HFFc6 (cell line): ENCODE results near the gene ADARB1. TPM values are rescaled to one million over a fixed set of nuclear protein-coding genes. Genes with fewer than 3 reads are reported as not detected.

Source experiments
- DNase-seq: peaks from one replicate; pipeline ENCODE4 v3.0.0-alpha.2; 2018
- H3K27ac Mint-ChIP-seq: 2 replicates; pipeline ENCODE4 v1.8.0; 2020; ENCODE audit warnings: mild to moderate bottlenecking, mixed read lengths
- H3K27me3 Mint-ChIP-seq: 2 replicates; pipeline ENCODE4 v1.8.0; 2021; ENCODE audit warnings: mild to moderate bottlenecking, moderate library complexity, mixed read lengths; ENCODE audit not compliant: insufficient read depth
- H3K36me3 Mint-ChIP-seq: 2 replicates; pipeline ENCODE4 v1.8.0; 2021; ENCODE audit warnings: low read depth, mixed read lengths
- H3K4me1 Mint-ChIP-seq: 2 replicates; pipeline ENCODE4 v1.8.0; 2020; ENCODE audit warnings: low read depth, mixed read lengths
- H3K4me3 Mint-ChIP-seq: 2 replicates; pipeline ENCODE4 v1.8.0; 2020; ENCODE audit warnings: mild to moderate bottlenecking, moderate library complexity, mixed read lengths
- H3K9me3 Mint-ChIP-seq: 2 replicates; pipeline ENCODE4 v1.8.0; 2020; ENCODE audit warnings: mild to moderate bottlenecking, mixed read lengths
- CTCF ChIP-seq: fragments of 200-600 bp; sonication (generic); IDR thresholded peaks from 2 replicates; pipeline ENCODE4 v1.5.0; 2021; ENCODE audit warnings: antibody characterized with exemption, mild to moderate bottlenecking
- total RNA-seq, 6 experiments: library from RNA; stranded (reverse); fragmentation: NEBNext Ultra II Directional; extraction: Animal tissue kit (Norgen Biotek cat#: 25700); gene quantifications; 2 replicates in 1 of 6; 3 replicates in 5 of 6; pipeline ENCODE4 v1.2.3, GENCODE V29; 2021

Gene ADARB1
- total RNA-seq, 6 experiments from 2014 or later = 1.7 to 3.2 (median 2.2) TPM

GRCh38 chr21:45082736-45083135 is 8.4 kb downstream of the ADARB1 start:
- no peak for DNase-seq
- Mint-ChIP-seq H3K4me1 (peaks cover 10% of the 10 kb centered on the region), H3K9me3 (no peaks in the 10 kb centered on the region)

GRCh38 chr21:45084121-45084520 is 9.7 kb downstream of the ADARB1 start:
- peaks cover 10% of the 10 kb centered on the region for H3K4me1 Mint-ChIP-seq
- TF ChIP-seq CTCF = no peak
- H3K4me3 Mint-ChIP-seq = no peak overlapping the region
- H3K9me3 Mint-ChIP-seq = no peaks in the 10 kb centered on the region
- H3K27ac Mint-ChIP-seq = no peak overlapping the region
- no peak for DNase-seq
- peaks cover 23% of the 10 kb centered on the region for H3K27me3 Mint-ChIP-seq
- H3K36me3 Mint-ChIP-seq = no peaks in the 10 kb centered on the region

More at GRCh38 chr21:45082736-45083135, 8.4 kb downstream of the ADARB1 start:
- Mint-ChIP-seq H3K4me3 (no peak overlapping the region), H3K36me3 (no peaks in the 10 kb centered on the region), H3K27me3 (peaks cover 23% of the 10 kb centered on the region), H3K27ac (no peak overlapping the region)
- no peak for TF ChIP-seq CTCF

- Mint-ChIP-seq H3K4me1 (peaks cover 10% of the 10 kb centered on the region), H3K27ac (no peak overlapping the region), H3K27me3 (peaks cover 21% of the 10 kb centered on the region), H3K4me3 (no peak overlapping the region), H3K9me3 (no peaks in the 10 kb centered on the region), H3K36me3 (no peaks in the 10 kb centered on the region)
- no peak for DNase-seq
- TF ChIP-seq CTCF = no peak
Observed at GRCh38 chr21:45084881-45085536, 10.6 kb downstream of the ADARB1 start.

- Mint-ChIP-seq H3K4me3 (no peak overlapping the region), H3K27ac (no peak overlapping the region), H3K27me3 (peaks cover 21% of the 10 kb centered on the region), H3K4me1 (peaks cover 8% of the 10 kb centered on the region), H3K36me3 (no peaks in the 10 kb centered on the region), H3K9me3 (no peaks in the 10 kb centered on the region)
- DNase-seq = no peak
- no peak for TF ChIP-seq CTCF
Observed at GRCh38 chr21:45085700-45086099, 11.3 kb downstream of the ADARB1 start.

GRCh38 chr21:45086337-45086958 is 12.1 kb downstream of the ADARB1 start:
- peaks cover 1% of the 10 kb centered on the region; the same call in 1 of the 2 replicates for H3K4me1 Mint-ChIP-seq

More at GRCh38 chr21:45086337-45086958, 12.1 kb downstream of the ADARB1 start:
- Mint-ChIP-seq H3K36me3 (no peaks in the 10 kb centered on the region), H3K9me3 (no peaks in the 10 kb centered on the region), H3K4me3 (no peak overlapping the region), H3K27ac (no peak overlapping the region), H3K27me3 (peaks cover 26% of the 10 kb centered on the region)
- no peak for TF ChIP-seq CTCF
- DNase-seq = no peak
